ENCODE results near the gene TJP1.

DNA sequence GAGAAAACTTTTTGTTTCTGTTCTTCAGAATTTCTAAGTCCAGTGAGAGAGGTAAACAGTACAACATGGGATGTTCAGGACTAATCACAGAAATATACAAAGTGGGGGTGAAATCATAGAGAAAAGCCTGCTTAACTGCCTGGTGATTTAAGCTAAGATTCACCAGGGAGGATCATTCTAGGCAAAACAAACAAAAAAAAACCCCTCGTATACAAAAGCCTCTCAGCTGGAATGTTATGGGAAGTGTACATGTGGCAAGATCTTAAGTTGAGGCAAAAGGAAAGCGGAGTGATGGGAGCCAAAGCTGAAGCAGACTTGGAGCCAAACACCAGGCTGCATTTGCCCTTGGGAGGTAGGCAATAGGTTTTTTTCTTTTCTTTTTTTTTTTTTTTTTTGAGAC lies 40.0 kb upstream of the TJP1 start:
- TF ChIP-seq CTCF (IDR thresholded peaks at IDR 0.05): no peak
- TF ChIP-seq POLR2A (IDR thresholded peaks at IDR 0.05): no peak

All from lower leg skin (tissue), 3 donors.